Breast epithelium (tissue), 4 donors: ENCODE measurements around the gene PNKD. TPM values are rescaled to one million over a fixed set of nuclear protein-coding genes. Genes with fewer than 3 reads are reported as not detected.
"Not testable (repeated sequence)": the region's sequence is repeated elsewhere in the genome, so short reads cannot be mapped to it uniquely, and the experiment has no call there.

Experiments
- DNase-seq, 2 donors: peaks; one replicate each; pipeline ENCODE4 v3.0.0-alpha.2; 2019; ENCODE audit warnings: low spot score in 2 of 2
- H3K27ac ChIP-seq, 2 donors: fragments of 200-600 bp; sonication (generic) in 1 of 2; one replicate each; pipeline ENCODE4 v1.5.1; 2016 to 2019; ENCODE audit warnings: mild to moderate bottlenecking in 1 of 2
- H3K27me3 ChIP-seq, 2 donors: fragments of 200-600 bp; sonication (generic) in 1 of 2; one replicate each; pipeline versions ENCODE4 v1.5.1 to v1.6.0; 2017 to 2019; ENCODE audit warnings: control low read depth in 1 of 2, mild to moderate bottlenecking in 1 of 2
- H3K36me3 ChIP-seq: fragments of 200-600 bp; one replicate; pipeline ENCODE4 v1.5.1; 2019
- H3K4me1 ChIP-seq, 2 donors: fragments of 200-600 bp; sonication (generic); one replicate each; pipeline ENCODE4 v1.5.1; 2016 to 2019; ENCODE audit warnings: control low read depth in 1 of 2
- H3K4me3 ChIP-seq, 3 donors: fragments of 200-600 bp; sonication (generic); 1 replicate in 2 of 3; 2 replicates in 1 of 3; pipeline ENCODE4 v1.5.1; 2016 to 2019; ENCODE audit warnings: mild to moderate bottlenecking in 3 of 3, moderate library complexity in 2 of 3
- H3K9me3 ChIP-seq, 2 donors: fragments of 200-600 bp; sonication (generic) in 1 of 2; one replicate each; pipeline ENCODE4 v1.5.1; 2016 to 2019; ENCODE audit warnings: control low read depth in 1 of 2
- POLR2A ChIP-seq: fragments of 450-650 bp; IDR thresholded peaks from one replicate; pipeline ENCODE4 v1.6.1; 2016; ENCODE audit warnings: antibody characterized with exemption, mild to moderate bottlenecking, moderate library complexity
- POLR2AphosphoS5 ChIP-seq, 3 donors: sonication (generic); formaldehyde crosslinking; IDR thresholded peaks; one replicate each; pipeline ENCODE4 v1.6.1; 2017; ENCODE audit warnings: antibody characterized with exemption in 3 of 3
- intact Hi-C: fragments of 100-400 bp; cut with DNase I; formaldehyde crosslinking; loops from one replicate; pipeline ENCODE4 v1.15.1; 2023; ENCODE audit warnings: low total_unique reads
- total RNA-seq, 3 donors: library from RNA; depleted of rRNA; stranded (reverse); fragments of >200 nt; gene quantifications; one replicate each; pipeline ENCODE4 v1.1.0, GENCODE V29; 2016
- TF ChIP-seq, protein P1 (sequence below), 3 donors: fragments of 450-650 bp; IDR thresholded peaks; one replicate each; pipeline ENCODE4 v1.5.1; 2016 to 2017; ENCODE audit warnings: antibody characterized with exemption in 3 of 3, mild to moderate bottlenecking in 3 of 3, moderate library complexity in 3 of 3

The PNKD gene
- total RNA-seq, 3 donors from 2014 or later = 30.2 to 48.3 (median 35.6) TPM

DNA sequence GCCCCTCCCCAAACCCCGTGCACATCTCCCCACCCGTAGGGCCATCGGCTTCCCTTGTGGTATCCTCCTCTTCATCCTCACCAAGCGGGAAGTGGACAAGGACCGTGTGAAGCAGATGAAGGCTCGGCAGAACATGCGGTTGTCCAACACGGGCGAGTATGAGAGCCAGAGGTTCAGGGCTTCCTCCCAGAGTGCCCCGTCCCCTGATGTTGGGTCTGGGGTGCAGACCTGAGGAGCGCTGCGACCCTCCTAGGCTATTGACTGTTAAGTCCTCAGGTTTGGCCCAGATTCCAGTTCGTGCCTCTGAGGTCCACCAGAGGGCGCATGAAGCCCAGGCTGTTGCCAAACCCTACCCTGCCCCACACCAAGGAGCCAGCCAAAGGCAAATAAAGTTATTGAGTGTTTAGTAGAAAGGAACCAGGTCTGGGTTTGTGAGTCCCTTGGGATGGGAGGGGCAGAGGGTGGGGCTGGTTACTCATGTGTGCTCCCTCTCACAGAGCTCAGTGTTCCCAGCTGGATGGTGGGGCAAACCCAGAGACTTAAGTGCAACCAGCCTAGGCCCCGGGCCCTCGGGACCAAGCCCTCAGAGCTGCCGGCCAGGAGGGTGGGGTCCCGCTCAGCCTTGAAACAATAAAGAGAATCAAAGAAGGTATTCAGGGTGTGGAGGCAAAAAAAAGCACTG lies 2.4 kb downstream of the PNKD start:
- Histone ChIP-seq H3K27me3 (no peaks in the 10 kb centered on the region), H3K4me1 (peaks cover 8 to 19% of the 10 kb centered on the region in 2 donors), H3K36me3 (peaks cover 13% of the 10 kb centered on the region), H3K4me3 (peak overlapping the region in 2 of 3 donors; percentile 13 to 90), H3K27ac (peak overlapping the region; percentile 56 to 80), H3K9me3 (no peaks in the 10 kb centered on the region)
- TF ChIP-seq POLR2A = no peak
- TF ChIP-seq, protein P1, sequence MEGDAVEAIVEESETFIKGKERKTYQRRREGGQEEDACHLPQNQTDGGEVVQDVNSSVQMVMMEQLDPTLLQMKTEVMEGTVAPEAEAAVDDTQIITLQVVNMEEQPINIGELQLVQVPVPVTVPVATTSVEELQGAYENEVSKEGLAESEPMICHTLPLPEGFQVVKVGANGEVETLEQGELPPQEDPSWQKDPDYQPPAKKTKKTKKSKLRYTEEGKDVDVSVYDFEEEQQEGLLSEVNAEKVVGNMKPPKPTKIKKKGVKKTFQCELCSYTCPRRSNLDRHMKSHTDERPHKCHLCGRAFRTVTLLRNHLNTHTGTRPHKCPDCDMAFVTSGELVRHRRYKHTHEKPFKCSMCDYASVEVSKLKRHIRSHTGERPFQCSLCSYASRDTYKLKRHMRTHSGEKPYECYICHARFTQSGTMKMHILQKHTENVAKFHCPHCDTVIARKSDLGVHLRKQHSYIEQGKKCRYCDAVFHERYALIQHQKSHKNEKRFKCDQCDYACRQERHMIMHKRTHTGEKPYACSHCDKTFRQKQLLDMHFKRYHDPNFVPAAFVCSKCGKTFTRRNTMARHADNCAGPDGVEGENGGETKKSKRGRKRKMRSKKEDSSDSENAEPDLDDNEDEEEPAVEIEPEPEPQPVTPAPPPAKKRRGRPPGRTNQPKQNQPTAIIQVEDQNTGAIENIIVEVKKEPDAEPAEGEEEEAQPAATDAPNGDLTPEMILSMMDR (IDR thresholded peaks at IDR 0.05) = peak; percentile 79 to 93 (median 90)
- peak; percentile 70 to 95 (median 79) for TF ChIP-seq POLR2AphosphoS5 (IDR thresholded peaks at IDR 0.05)
- intact Hi-C loops = no loop called here
- DNase-seq = peak; percentile 84 to 85

DNA sequence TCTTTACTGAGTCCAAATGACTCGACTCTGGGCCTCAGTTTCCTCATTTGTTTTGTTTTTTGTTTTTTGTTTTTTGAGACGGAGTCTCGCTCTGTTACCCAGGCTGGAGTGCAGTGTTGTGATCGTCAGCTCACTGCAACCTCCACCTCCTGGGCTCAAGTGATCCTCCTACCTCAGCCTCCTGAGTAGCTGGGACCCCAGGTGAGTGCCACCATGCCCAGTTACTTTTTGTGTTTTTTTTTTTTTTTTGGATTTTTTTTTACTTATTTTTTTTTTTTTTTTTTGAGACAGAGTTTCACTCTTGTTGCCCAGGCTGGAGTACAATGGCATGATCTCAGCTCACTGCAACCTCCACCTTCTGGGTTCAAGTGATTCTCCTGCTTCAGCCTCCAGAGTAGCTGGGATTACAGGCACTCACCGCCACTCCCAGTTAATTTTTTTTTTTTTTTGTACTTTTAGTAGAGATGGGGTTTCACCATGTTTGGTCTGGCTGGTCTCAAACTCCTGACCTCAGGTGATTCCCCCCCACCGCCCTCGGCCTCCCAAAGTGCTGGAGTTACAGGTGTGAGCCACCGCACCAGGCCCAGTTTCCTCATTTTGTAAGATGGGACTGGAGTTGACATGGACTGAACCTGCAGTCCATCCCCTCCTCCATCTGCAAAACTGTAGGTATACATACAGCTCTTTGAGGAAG lies 3.0 kb downstream of the PNKD start:
- H3K36me3 ChIP-seq = peaks cover 13% of the 10 kb centered on the region
- H3K27ac ChIP-seq = peak overlapping the region; percentile 56 to 80
- intact Hi-C loops, H3K4me3 ChIP-seq, H3K9me3 ChIP-seq, H3K27me3 ChIP-seq, DNase-seq: not testable (repeated sequence)
- peaks cover 8 to 19% of the 10 kb centered on the region in 2 donors for H3K4me1 ChIP-seq

DNA sequence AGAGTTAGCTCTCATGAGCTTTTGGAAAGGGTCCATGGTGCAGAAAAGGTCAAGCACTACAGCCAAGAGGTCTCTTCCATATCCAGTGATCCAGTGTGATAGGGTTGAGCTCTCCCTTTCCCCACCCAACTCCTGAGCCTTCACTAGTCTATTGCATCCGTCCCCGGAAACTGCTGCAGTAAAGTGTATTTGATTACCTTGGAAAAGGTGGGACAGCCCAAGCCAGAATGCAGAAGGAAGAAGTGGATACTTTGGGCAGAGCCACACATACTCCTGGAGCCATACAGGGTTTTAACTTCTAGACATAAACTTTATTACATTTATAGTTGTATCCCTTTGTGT lies 3.6 kb downstream of the PNKD start:
- H3K4me1 ChIP-seq = peaks cover 8 to 18% of the 10 kb centered on the region in 2 donors
- H3K9me3 ChIP-seq = no peaks in the 10 kb centered on the region
- no peak for DNase-seq
- TF ChIP-seq, protein P1 (IDR thresholded peaks at IDR 0.05) = no peak
- TF ChIP-seq POLR2A (no peak), POLR2AphosphoS5 (IDR thresholded peaks at IDR 0.05) (no peak)
- H3K36me3 ChIP-seq = peaks cover 13% of the 10 kb centered on the region
- no peak overlapping the region for H3K4me3 ChIP-seq
- peak overlapping the region; percentile 19 to 46 for H3K27ac ChIP-seq
- intact Hi-C loops = no loop called here
- H3K27me3 ChIP-seq = no peaks in the 10 kb centered on the region

DNA sequence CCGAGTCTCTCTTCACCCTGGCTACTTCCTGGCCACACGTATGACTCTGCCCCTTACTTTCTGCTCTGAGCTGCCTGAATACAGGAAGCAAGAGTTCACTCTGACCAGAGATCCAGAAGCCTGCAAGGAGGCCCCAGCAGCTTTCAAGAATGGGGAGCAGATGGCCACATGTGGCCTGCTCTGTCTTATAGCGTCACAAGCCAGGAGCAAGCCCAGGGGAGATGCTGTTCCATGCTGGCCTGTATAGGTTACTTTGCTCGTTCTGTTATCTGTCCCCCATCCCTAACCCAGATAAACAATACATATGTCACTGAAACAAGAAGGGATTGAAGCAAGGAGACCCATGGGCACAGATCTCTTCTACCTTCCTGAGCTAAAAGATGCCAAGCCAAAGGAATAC lies 4.3 kb downstream of the PNKD start:
- H3K27me3 ChIP-seq = no peaks in the 10 kb centered on the region
- no peak for DNase-seq
- no peak for TF ChIP-seq POLR2AphosphoS5 (IDR thresholded peaks at IDR 0.05)
- TF ChIP-seq, protein P1 (IDR thresholded peaks at IDR 0.05) = no peak
- peaks cover 13% of the 10 kb centered on the region for H3K36me3 ChIP-seq
- H3K4me1 ChIP-seq = peaks cover 8 to 14% of the 10 kb centered on the region in 2 donors
- H3K4me3 ChIP-seq = no peak overlapping the region
- H3K9me3 ChIP-seq = no peaks in the 10 kb centered on the region
- peak overlapping the region; percentile 19 to 46 for H3K27ac ChIP-seq
- intact Hi-C loops = no loop called here

DNA sequence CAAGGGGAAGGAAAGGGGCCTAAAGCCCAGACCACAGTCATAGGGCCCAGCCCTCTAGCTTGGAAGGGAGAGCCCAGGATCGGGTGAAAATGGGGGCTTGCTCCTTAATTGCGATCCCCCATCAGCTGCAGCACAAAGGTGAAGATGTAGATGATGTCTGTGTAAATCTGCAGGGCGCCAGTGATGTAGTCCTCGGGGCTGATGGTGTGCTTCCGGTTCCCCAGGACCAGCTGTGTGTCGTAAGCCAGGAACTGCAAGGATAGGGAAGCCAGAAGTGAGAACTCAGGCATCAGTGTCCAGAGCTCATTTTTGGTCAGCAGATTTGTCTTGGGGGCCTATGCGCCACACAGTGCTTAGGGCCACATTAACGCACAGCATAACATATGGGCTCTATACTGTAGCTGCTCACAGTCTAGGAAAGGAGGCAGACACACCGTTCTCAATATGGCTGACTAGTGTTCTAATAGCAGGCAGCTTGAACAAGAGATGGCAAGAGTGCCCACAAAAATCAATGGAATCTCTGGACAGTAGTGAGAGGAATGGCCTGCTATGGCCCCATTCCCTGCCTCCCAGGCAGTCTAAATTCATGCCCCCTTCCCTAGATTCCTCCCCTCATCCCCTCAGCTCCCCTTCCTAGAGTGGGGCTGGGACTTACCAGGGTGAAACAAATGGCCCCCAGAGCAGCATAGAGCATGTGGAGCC lies 5.2 kb downstream of the PNKD start:
- Histone ChIP-seq H3K27me3 (no peaks in the 10 kb centered on the region), H3K36me3 (peaks cover 13% of the 10 kb centered on the region), H3K27ac (peak overlapping the region; percentile 21 to 61), H3K4me1 (peaks cover 8 to 14% of the 10 kb centered on the region in 2 donors), H3K4me3 (no peak overlapping the region), H3K9me3 (no peaks in the 10 kb centered on the region)
- intact Hi-C loops = no loop called here
- TF ChIP-seq POLR2A (no peak), POLR2AphosphoS5 (IDR thresholded peaks at IDR 0.05) (no peak)
- TF ChIP-seq, protein P1 (IDR thresholded peaks at IDR 0.05) = no peak
- DNase-seq = no peak
